SH-SY5Y (cell line): ENCODE results near the gene FMN2.

Source experiments
- GATA2 ChIP-seq: IDR thresholded peaks from 2 replicates; pipeline ENCODE4 v1.6.1; 2011; ENCODE audit warnings: mild to moderate bottlenecking, low read depth, low read length
- GATA3 ChIP-seq: IDR thresholded peaks from 2 replicates; pipeline ENCODE4 v1.6.1; 2011; ENCODE audit warnings: low read depth, mild to moderate bottlenecking, low read length, moderate library complexity

The FMN2 gene

DNA sequence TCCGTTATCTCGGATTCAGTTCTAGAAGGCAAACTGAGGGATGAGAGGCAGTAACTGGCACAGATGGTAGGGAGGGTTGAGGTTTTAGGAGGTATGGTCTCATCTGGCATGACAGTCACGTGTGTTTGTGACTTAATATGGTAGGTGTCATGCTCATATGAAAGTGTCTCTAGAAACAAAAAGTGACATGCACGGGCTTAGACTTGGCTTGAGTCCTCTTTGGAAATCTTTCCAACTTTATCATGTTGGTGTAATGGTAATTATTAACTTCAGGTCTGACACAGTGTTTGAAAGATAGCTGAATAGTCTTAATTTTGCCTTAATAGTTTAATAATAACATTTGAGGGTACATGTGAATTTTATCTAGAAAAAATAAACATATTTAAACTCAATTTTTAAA is 218.1 kb downstream of the FMN2 start:
- TF ChIP-seq GATA2 (no peak), GATA3 (no peak)

DNA sequence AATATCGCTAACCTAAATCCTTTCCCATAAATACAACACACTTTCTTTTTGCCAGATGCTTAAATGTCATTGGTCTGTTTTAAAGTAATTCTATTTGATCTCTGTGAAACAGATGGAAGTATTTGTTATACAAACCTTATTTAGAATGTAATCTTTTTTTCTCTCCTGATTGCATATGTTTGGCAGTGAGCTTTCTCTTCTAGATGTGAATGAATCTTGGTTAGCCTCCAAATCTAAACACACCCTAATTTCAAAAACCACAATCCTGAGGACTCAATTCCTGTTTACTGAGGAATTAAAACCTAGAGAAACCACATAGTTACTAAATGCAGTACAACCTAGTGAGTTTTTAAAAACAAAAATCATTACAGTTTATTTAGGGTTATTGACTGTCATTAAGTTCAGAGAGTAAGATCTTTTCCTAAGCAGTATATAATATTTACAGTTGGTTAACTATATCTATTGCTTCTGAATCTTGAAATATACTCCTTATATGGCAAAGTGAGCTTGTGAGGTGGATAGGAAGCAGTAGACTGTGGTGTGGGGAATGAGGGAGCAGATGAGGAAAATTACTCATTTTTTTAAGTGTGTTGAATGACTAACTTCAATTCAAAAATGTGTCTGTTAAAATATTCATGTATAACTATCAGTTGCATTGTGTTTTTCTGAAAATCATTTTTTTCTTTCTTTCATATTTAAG is 218.7 kb downstream of the FMN2 start:
- no peak for TF ChIP-seq GATA2
- TF ChIP-seq GATA3: no peak

DNA sequence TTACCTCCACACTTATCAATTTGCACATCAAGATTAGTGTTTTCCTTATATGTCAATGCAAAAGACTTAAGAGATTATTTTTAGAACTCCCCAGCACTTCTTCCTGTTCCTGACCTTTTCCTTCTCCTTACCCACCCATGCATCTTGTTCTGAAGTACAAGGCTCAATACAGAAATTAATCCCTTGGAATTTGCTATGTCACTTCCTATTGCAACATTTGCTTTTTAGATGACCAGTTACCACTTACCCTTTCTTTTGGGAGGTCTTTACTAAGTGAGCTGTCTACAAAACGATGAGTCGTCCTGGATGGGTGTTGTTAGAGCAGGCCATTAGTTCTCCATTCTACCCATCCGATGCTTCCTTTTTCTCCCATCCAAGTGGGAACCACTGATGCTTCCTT is 221.2 kb downstream of the FMN2 start:
- TF ChIP-seq GATA3: no peak
- TF ChIP-seq GATA2: no peak

DNA sequence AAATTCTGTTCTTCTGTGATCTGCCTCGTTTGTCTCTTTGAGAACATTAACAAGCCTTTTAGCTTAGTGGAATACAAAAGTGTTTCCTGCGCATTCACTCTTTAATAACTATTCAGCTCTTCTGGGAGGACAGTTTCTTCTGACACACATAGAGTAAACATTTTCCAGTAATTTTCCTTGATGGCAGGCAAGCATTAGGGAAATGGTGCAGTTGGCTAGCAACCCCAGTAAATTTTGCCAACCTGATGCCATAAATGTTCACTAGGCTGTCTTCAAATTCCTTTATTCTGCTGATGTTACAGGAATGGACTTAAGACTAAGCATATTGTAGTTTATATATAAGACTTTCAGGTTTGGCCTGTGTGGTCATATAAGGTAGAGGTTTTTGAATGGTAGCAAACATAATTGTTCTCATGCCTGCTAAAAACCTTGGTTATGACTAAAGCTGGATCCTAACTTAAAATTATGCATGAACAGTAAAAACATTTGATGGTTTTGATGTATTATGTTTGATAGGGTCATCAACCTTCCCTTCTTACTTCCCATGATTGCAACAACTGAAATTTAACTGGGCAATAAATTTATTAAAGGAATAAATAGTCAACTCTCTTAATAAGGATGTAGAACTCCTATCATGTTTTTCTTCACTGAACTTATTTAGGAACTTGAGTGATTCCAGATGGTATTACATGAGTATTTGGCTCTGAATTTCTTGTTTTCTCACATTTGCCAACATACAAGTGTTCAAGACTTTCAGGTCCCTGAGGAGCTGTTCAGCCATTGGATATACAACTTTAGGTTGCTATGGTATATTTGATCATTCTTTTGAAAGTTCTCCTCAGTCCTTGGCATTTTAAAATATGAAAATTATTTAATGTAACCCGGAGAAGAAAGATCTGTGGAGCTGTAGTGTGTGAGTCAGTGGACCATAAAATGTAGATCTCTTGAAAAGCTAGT is 223.4 kb downstream of the FMN2 start:
- TF ChIP-seq GATA3: no peak
- no peak for TF ChIP-seq GATA2

DNA sequence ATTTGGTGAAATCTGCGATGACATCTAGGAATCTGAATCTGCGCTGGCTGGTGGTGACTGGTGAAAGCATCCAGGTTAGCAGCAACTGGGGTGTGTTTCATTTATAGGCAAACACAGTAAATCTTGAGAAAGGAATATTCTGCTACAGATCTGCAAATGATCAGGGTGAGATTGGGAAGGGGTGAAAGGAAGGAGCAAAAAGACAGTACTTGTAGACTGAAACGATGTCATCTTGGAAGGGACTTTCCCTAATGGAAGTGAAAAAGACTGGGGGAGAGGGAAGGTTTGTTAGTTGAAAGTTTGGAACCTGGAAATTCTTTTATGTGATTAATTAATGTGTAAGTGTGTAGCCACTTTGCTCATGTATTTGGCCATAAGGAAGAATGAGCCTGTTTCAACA is 228.3 kb downstream of the FMN2 start:
- no peak for TF ChIP-seq GATA2
- no peak for TF ChIP-seq GATA3

DNA sequence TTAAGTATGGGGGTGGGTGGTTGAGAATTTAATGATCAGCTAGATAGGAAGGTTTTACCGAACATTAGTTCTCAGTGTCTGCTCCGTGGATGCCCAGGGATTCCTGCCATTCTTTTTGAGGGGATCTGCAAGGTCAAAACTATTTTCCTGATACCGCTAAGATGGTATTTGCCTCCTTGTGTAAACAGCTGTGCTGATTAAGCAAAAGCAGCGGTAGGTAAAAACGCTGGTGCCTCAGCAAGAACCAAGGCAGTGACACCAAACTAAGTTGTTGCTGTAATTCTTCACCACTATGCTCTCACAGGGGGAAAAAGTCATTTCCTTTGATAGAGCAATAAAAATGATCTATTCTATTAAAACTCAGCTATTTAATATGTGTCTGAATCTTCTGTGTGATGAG is 229.0 kb downstream of the FMN2 start:
- TF ChIP-seq GATA2: no peak
- TF ChIP-seq GATA3: no peak

DNA sequence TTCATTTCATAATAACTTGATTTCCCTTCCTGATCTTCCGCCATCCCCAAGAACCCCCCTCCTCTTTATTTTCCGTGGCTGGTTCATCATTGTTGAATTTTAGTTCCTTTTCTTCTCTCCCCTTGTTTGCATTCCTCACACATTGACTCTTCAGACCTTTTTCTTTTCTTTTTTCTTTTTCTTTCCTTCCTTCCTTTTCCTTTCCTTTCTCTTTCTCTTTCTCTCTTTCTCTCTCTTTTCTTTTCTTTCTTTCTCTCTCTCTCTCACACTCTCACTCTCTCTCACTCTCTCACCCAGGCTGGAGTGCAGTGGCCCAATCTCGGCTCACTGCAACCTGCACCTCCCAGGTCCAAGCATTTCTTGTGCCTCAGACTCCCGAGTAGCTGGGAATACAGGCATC is 231.3 kb downstream of the FMN2 start:
- no peak for TF ChIP-seq GATA3
- no peak for TF ChIP-seq GATA2

DNA sequence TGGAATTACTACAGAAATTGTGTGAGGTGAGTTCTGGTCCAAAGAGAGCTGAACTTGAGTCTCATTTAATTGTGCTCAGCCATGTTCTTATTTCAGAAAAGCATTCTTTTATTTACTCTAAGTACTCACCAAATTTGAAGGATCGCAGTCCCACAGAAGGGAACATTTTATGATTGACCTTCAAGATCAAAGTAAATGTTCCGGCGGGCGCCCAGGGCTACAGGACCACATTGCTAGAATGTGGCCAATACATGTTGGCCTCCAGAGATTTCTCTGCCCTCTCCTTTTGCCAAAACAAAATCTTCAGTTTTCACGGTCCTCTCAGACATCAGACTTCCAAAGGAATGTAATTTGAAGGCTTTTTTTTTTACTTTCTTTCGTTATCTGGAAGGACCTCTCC is 237.8 kb downstream of the FMN2 start:
- TF ChIP-seq GATA2: no peak
- TF ChIP-seq GATA3: no peak

DNA sequence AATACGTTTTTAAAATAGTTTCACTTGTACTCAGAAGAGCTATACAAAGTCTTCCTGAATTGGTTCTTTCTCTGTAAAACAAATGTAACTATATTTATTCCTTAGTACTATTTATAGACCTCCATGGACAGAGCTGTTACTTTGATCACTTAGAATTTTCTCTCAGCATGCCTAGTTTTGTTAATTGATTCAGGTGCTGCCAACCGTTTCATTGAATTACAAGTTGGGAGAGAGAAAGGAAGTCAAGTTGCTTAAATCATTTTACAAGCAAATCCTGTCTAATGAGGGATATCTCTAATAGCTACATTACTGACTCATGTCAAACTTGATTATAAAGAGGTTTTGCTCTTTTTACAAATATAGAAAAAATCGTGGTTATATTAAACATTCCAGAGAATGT is 241.0 kb downstream of the FMN2 start:
- TF ChIP-seq GATA3 (no peak), GATA2 (no peak)

DNA sequence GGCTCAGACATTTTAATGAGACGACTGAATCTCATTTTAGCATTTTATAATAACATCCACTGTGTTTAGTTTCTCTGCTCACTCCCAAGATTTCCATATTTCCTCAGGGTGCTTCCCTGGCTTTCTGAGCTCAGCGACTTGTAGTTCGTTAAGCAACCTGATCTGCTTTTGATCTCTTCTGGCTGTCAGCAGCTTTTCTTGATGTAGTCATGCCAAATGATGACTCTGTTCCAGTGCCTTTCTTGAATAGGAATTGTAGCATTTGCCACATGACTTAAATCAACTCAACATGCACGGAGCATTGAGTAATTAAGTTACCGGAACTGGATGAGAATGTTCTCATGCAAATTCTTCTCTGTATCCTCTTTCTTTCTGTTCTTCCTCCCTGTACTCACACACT is 246.1 kb downstream of the FMN2 start:
- TF ChIP-seq GATA3 (no peak), GATA2 (no peak)

DNA sequence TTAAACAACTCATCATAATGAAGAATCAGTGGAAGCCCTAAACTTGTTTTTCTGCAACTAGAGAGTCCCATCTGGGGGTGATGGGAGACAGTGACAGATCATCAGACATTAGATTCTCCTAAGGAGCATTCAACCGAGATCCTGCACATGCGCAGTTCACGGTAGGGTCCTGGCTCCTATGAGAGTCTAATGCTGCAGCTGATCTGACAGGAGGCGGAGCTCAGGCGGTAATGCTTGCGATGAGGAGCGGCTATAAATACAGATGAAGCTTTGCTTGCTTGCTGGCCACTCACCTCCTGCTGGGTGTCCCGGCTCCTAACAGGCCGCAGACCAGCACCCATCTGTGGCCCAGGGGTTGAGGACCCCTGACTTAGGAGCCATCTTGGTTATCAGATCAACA is 247.2 kb downstream of the FMN2 start:
- no peak for TF ChIP-seq GATA3
- no peak for TF ChIP-seq GATA2

DNA sequence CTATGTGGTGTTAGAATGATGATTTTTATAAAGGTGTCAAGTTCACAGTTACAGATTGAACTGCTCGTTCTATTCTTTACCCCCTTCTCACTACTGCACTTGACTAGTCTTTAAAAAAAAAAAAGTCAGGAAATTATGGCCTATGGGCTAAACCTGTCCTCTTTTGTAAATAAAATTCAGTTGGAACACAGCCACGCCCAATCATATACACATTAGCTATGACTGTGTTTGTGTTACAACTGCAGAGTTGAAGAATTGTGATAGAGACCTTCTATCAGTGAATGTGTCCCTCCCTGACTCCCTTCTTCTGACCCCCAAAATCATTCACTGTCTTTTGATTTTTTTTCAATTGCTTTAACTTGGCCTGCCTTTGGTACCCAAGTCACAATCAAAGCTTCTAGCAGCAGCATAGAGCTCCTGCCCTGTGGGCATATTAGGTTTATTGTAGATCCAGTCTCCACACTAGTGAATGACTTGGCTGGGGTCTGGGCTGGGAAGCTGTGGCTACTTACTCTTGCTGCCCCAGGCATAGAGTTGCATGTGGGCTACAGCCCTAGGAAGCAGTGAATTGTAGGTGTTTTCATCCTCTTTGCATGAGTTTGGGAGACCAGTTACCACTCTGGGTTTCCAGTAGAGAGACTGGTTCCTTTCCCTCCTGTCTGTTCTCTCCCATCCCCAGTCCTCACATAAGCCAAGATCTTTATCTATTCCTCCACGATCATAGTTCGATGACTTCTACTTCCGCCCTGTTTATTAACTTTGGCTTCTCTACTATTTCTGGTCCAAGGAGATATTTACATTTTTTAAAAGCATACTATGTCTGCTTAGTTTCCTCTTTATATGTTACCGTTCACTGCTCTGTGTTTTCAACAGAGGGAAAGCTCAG is 249.9 kb downstream of the FMN2 start:
- no peak; the same call in 1 of the 2 replicates for TF ChIP-seq GATA2
- TF ChIP-seq GATA3: no peak

DNA sequence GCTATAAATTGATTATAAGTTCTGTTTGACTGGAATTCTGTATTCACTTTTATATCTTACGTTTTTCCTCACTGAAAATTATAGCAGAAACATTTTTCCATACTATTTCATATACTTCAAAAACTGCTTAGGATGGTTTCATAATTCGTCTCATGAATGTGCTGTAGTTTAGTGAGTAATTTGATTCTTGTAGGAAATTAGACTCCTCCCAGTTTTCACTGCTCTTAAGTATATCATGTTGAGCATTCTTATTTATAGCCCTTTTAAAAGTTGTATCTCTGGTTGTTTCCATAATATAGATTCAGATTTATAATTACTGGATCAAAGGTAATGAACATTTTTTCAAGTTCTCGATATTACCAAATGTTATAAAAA is 250.6 kb downstream of the FMN2 start:
- no peak for TF ChIP-seq GATA3

DNA sequence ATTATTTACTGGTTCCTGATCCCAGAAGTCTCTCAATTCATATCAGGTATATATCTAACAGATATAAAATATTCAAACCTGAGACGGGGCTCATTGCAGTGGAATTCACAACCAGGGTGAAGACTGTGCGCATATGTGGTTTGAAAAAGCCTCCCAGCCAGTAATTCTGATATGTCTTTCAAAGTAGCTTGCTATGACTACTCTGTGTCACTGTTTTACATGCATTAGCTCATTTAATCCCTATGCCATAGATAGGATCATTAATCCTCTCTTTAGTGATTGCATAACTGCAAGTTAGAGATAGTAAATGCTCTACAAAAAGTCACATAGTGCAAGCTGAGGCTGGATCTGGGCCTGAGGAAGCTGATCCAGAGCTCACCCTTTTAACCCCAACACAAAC is 251.4 kb downstream of the FMN2 start:
- no peak for TF ChIP-seq GATA2
- no peak for TF ChIP-seq GATA3
